Tibial nerve (tissue), 3 donors: Measurements from ENCODE around the gene BDH1.

Source experiments
- CTCF ChIP-seq, 5 experiments: fragments of 200-600 bp in 3 of 5; fragments of 450-650 bp in 2 of 5; sonication (generic) in 3 of 5; IDR thresholded peaks; one replicate each; pipeline ENCODE4 v1.5.1; 2016 to 2019; ENCODE audit warnings: antibody characterized with exemption in 5 of 5, mild to moderate bottlenecking in 3 of 5, moderate library complexity in 2 of 5
- POLR2A ChIP-seq, 2 donors: fragments of 450-650 bp; IDR thresholded peaks; one replicate each; pipeline ENCODE4 v1.6.1; 2017; ENCODE audit warnings: antibody characterized with exemption in 2 of 2, mild to moderate bottlenecking in 2 of 2, moderate library complexity in 2 of 2

GRCh38 chr3:197480320-197480719, 75.4 kb downstream of the BDH1 start:
- TF ChIP-seq CTCF (IDR thresholded peaks at IDR 0.05) (no peak), POLR2A (IDR thresholded peaks at IDR 0.05) (no peak)
